Activated CD4-positive, alpha-beta memory T cell treated with anti-CD3 and anti-CD28 coated beads for 36 hours (primary cell): ENCODE measurements around the gene NBPF14. TPM values are rescaled to one million over a fixed set of nuclear protein-coding genes. Genes with fewer than 3 reads are reported as not detected.
A peak's percentile ranks its signal among the peaks of the same experiment; 100 is the strongest.
"Not testable (repeated sequence)": the region's sequence is repeated elsewhere in the genome, so short reads cannot be mapped to it uniquely, and the experiment has no call there.

Experiments
- CTCF ChIA-PET: fragments of 350-600 bp; sonication (Branson Sonifier 250); formaldehyde crosslinking; loops from one replicate; lab custom pipeline; 2021; ENCODE audit warnings: antibody characterized with exemption, inconsistent platforms; lab: Charles Lee
- POLR2A ChIA-PET: fragments of 350-600 bp; sonication (Branson Sonifier 250); formaldehyde crosslinking; loops from one replicate; lab custom pipeline; 2021; ENCODE audit warnings: antibody characterized with exemption; lab: Charles Lee
- DNase-seq: peaks from one replicate; pipeline ENCODE4 v3.0.0-alpha.2; 2020
- H3K27ac Mint-ChIP-seq: one replicate; pipeline ENCODE4 v1.8.0; 2021; ENCODE audit warnings: mixed read lengths
- H3K27me3 Mint-ChIP-seq: one replicate; pipeline ENCODE4 v1.8.0; 2021; ENCODE audit warnings: mixed read lengths
- H3K36me3 Mint-ChIP-seq: one replicate; pipeline ENCODE4 v1.8.0; 2021; ENCODE audit warnings: mixed read lengths
- H3K4me1 Mint-ChIP-seq: one replicate; pipeline ENCODE4 v1.8.0; 2021; ENCODE audit warnings: low read depth, mixed read lengths
- H3K4me3 Mint-ChIP-seq: one replicate; pipeline ENCODE4 v1.8.0; 2021; ENCODE audit warnings: mild to moderate bottlenecking, mixed read lengths
- H3K9me3 Mint-ChIP-seq: one replicate; pipeline ENCODE4 v1.8.0; 2021; ENCODE audit warnings: mixed read lengths
- intact Hi-C: fragments of 100-400 bp; cut with micrococcal nuclease; formaldehyde crosslinking; loops from one replicate; pipeline ENCODE4 v1.15.1; 2023
- total RNA-seq, 2 experiments: library from RNA; stranded (reverse); gene quantifications; one replicate each; pipeline ENCODE4 v1.2.3, GENCODE V29; 2021

NBPF14 gene, protein sequence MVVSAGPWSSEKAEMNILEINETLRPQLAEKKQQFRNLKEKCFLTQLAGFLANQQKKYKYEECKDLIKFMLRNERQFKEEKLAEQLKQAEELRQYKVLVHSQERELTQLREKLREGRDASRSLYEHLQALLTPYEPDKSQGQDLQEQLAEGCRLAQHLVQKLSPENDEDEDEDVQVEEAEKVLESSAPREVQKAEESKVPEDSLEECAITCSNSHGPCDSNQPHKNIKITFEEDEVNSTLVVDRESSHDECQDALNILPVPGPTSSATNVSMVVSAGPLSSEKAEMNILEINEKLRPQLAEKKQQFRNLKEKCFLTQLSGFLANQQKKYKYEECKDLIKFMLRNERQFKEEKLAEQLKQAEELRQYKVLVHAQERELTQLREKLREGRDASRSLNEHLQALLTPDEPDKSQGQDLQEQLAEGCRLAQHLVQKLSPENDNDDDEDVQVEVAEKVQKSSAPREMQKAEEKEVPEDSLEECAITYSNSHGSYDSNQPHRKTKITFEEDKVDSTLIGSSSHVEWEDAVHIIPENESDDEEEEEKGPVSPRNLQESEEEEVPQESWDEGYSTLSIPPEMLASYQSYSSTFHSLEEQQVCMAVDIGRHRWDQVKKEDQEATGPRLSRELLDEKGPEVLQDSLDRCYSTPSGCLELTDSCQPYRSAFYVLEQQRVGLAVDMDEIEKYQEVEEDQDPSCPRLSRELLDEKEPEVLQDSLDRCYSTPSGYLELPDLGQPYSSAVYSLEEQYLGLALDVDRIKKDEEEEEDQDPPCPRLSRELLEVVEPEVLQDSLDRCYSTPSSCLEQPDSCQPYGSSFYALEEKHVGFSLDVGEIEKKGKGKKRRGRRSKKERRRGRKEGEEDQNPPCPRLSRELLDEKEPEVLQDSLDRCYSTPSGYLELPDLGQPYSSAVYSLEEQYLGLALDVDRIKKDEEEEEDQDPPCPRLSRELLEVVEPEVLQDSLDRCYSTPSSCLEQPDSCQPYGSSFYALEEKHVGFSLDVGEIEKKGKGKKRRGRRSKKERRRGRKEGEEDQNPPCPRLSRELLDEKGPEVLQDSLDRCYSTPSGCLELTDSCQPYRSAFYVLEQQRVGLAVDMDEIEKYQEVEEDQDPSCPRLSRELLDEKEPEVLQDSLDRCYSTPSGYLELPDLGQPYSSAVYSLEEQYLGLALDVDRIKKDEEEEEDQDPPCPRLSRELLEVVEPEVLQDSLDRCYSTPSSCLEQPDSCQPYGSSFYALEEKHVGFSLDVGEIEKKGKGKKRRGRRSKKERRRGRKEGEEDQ (N-terminal part only)
- total RNA-seq, result 10 to 100 TPM; 17.4 to 19.3 TPM

DNA sequence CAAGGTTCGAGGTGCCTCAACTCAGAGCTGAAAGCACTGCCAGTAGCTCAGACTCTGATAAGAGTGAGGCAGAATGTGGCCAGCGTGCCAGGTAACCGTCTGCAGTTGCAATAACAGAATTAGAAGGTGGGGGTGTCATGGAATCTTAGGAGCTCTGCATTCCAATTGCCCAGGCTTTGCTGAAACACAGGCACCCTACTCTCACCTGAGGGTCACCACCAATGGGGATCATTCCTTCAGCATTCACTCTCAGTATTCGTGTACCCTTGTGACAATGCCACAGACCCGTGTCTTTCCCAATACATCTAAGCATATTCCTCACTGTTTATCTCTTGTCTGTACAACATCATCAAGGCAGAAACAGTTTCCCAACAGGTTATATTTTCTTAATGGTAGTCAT lies at the start of gene NBPF14:
TSS of gene NBPF14 (minus strand) at position 101 of the 400 bp plus-strand sequence. CDS start 294 bp downstream, outside the sequence.
- H3K27me3 Mint-ChIP-seq, H3K4me1 Mint-ChIP-seq, H3K9me3 Mint-ChIP-seq, intact Hi-C loops, H3K36me3 Mint-ChIP-seq, DNase-seq, CTCF ChIA-PET, H3K27ac Mint-ChIP-seq, H3K4me3 Mint-ChIP-seq, POLR2A ChIA-PET: not testable (repeated sequence)

DNA sequence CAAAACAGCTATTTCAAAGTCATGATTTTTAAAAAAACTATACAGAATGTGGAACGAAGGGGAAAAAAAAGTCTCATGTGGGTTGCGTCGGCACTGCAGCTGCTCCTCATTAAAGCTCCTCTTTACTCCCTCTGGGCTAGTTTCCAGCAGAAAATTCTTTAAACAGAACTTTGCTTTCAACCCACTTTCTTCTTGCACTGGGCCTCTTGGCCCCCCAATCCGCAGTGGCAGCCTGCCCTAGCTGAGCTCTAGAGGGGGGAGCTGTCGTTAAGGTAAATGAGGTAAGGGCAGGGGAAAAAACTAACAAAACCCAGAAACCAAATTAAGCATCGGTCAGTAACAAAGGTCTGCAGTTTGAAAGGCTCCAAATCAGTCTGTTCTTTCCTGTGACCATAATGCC lies 29.6 kb upstream of the NBPF14 start:
- DNase-seq, H3K27me3 Mint-ChIP-seq, H3K4me1 Mint-ChIP-seq, H3K36me3 Mint-ChIP-seq, CTCF ChIA-PET, H3K4me3 Mint-ChIP-seq, POLR2A ChIA-PET, H3K27ac Mint-ChIP-seq, intact Hi-C loops, H3K9me3 Mint-ChIP-seq: not testable (repeated sequence)

DNA sequence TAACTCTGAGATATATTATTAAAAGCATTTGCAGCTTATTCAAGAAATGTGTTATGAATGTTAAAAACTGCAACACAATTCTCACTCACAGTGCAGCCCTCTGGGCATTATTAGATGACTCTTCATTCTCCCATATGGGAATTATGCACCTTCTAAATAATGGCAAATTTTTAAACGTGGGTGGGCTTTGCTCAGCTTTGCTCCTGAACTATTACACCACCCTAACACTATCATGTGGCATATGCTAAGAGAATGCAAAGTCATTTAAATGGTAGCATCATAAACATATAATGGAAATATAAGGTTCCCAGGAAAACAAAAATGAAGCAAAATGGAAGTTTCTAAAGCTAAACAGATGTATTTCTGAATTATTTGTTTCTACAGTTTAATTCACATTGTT lies 22.4 kb upstream of the NBPF14 start:
- H3K4me1 Mint-ChIP-seq, CTCF ChIA-PET, DNase-seq, H3K27ac Mint-ChIP-seq, POLR2A ChIA-PET, H3K27me3 Mint-ChIP-seq, H3K4me3 Mint-ChIP-seq, H3K36me3 Mint-ChIP-seq, H3K9me3 Mint-ChIP-seq, intact Hi-C loops: not testable (repeated sequence)

DNA sequence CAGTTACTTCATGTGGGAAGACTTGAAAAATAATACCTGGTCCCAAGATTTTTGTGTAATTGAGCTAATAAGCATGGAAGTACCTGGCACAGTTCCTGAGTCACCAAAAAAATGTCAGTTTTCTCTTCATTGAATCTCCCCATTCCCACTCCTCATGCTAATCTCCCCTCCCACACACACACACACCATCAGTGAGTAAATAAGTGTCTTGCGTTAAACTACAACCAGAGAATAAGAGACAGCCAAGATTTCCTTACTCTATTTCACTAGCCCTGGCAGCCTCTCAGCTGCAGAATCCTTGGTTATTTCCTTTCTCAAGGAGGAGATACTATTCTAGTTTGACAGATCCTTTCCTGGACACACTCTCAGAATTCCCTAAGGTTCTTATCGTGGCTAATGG lies 9.5 kb upstream of the NBPF14 start:
- POLR2A ChIA-PET, H3K36me3 Mint-ChIP-seq, H3K27ac Mint-ChIP-seq, H3K27me3 Mint-ChIP-seq, H3K9me3 Mint-ChIP-seq, H3K4me1 Mint-ChIP-seq, H3K4me3 Mint-ChIP-seq, CTCF ChIA-PET, DNase-seq, intact Hi-C loops: not testable (repeated sequence)

DNA sequence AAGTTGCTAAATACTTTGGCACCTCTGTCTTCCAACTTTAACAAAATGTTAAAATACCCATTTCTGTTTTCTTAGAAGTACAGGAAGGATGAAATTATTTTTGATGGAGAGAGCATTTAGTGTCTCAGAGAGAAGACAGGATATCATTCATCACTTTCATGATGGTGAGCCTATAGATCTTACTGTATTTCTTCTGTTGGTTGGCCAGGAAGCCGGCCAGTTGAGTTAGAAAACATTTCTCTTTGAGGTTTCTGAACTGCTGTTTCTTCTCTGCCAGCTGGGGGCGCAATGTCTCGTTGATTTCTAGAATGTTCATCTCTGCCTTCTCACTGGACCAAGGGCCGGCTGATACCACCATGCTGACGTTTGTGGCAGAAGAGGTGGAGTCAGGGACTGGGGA lies 451 bp downstream of the NBPF14 start:
- H3K4me1 Mint-ChIP-seq, H3K27me3 Mint-ChIP-seq, H3K27ac Mint-ChIP-seq, H3K4me3 Mint-ChIP-seq, intact Hi-C loops, H3K36me3 Mint-ChIP-seq, H3K9me3 Mint-ChIP-seq, POLR2A ChIA-PET, CTCF ChIA-PET: not testable (repeated sequence)
- DNase-seq, result peak; percentile 13

DNA sequence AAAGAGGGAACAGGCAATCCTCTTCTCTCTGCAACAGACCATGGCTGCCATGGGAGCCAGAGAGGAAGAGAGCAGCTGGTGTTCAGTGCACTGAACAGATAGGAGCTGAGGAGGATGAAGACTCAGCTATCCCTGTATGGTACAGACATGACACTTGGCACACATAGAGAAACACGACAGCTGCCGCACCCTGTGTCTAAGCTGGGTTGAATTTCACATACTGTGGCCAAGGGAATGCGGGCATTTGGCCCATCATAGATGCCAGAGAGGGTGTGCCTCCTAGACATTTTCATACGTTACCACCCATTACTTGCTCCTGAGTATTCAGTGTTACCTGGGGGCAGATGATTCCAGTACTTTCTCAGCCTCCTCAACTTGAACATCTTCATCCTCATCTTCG lies 4.7 kb downstream of the NBPF14 start:
- DNase-seq, H3K36me3 Mint-ChIP-seq, H3K4me1 Mint-ChIP-seq, intact Hi-C loops, H3K9me3 Mint-ChIP-seq, CTCF ChIA-PET, H3K27ac Mint-ChIP-seq, H3K27me3 Mint-ChIP-seq, POLR2A ChIA-PET, H3K4me3 Mint-ChIP-seq: not testable (repeated sequence)

DNA sequence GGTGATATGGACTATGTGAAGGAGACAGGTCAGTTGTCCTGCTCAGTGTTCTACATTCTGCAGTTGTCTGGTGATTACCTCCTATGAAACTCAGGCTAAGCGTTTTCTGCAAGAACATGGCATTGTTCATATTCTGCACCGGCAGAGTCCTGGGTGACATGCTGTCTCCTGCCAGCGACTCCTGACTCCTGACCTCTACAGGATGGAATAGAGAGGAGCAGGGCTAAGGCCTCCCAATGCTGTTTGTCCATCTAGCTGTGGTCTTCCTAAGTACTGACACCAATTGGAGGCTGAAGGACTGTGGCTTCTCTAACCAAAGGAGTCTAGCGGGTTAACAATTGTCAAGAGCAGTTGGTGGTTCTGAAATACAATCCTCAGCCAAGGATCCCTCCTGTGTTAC lies 63.7 kb downstream of the NBPF14 start:
- H3K36me3 Mint-ChIP-seq, POLR2A ChIA-PET, H3K9me3 Mint-ChIP-seq, DNase-seq, H3K27me3 Mint-ChIP-seq, H3K4me1 Mint-ChIP-seq, CTCF ChIA-PET, H3K27ac Mint-ChIP-seq, intact Hi-C loops, H3K4me3 Mint-ChIP-seq: not testable (repeated sequence)

DNA sequence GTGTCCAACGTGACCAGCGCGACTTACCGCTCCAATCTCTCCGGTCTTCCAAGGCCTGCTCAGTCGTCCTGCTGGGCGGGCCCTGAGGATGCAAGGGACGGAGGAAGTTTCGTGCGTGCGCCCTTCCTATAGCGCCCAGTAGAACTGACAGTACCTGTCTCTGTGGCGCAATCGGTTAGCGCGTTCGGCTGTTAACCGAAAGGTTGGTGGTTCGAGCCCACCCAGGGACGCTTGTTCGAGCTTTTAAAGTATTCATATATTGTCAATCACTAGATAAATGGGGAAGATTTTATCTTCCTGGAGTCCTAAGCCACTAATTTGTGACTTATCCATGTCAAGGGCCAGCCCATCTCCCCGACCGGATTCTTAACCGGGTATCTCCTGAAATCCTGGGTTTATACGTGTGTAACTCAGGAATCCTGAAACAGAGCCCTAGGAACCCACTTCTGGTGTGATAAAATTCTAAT lies 66.7 kb downstream of the NBPF14 start:
- POLR2A ChIA-PET, H3K4me1 Mint-ChIP-seq, CTCF ChIA-PET, H3K27me3 Mint-ChIP-seq, H3K36me3 Mint-ChIP-seq, H3K9me3 Mint-ChIP-seq: not testable (repeated sequence)
- intact Hi-C loops, result loop anchor here (10.0 kb wide), 1 partner anchor 154 kb away; no protein-coding TSS in a partner anchor
- Mint-ChIP-seq H3K27ac (peak overlapping the region; percentile 78), H3K4me3 (peak overlapping the region; percentile 66)
- peak; percentile 78 for DNase-seq

DNA sequence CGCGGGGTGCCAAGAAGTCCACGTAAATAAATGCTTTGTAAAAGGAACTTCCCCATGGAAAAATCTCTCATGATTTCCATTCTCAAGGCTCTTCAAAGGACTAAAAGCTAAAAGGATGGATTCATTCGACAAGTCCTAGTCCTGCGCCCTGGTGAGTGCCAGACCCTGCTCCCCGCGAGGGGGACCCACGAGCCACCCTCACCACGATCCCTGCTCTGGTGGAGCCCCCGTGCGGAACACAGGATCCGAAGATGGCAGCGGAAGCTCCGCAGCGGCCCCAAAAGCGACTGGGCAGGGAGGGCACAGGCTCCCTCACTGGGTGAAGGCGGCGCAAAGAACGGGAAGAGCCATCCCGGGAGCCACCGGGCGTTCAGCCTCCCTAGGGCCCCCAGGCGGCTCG lies 67.2 kb downstream of the NBPF14 start:
- H3K9me3 Mint-ChIP-seq, CTCF ChIA-PET, DNase-seq, H3K27me3 Mint-ChIP-seq, POLR2A ChIA-PET, H3K4me3 Mint-ChIP-seq, H3K27ac Mint-ChIP-seq, H3K4me1 Mint-ChIP-seq, H3K36me3 Mint-ChIP-seq: not testable (repeated sequence)
- intact Hi-C loops, result loop anchor here (10.0 kb wide), 1 partner anchor 154 kb away; no protein-coding TSS in a partner anchor

DNA sequence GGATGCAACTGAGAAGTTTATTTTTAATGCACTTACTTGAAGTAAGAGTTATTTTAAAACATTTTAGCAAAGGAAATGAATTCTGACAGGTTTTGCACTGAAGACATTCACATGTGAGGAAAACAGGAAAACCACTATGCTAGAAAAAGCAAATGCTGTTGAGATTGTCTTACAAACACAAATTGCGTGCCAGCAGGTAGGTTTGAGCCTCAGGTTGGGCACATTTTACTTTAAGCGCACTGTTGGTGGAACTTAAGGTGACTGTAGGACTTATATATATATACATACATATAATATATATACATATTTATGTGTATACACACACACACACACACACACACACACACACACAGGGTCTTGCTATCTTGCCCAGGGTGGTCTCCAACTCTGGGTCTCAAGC lies 69.2 kb downstream of the NBPF14 start:
- POLR2A ChIA-PET, H3K4me3 Mint-ChIP-seq, H3K27me3 Mint-ChIP-seq, CTCF ChIA-PET, H3K9me3 Mint-ChIP-seq, H3K27ac Mint-ChIP-seq, H3K4me1 Mint-ChIP-seq, H3K36me3 Mint-ChIP-seq: not testable (repeated sequence)
- intact Hi-C loops, result loop anchor here (10.0 kb wide), 1 partner anchor 152 kb away; no protein-coding TSS in a partner anchor
- peak; percentile 12 for DNase-seq

DNA sequence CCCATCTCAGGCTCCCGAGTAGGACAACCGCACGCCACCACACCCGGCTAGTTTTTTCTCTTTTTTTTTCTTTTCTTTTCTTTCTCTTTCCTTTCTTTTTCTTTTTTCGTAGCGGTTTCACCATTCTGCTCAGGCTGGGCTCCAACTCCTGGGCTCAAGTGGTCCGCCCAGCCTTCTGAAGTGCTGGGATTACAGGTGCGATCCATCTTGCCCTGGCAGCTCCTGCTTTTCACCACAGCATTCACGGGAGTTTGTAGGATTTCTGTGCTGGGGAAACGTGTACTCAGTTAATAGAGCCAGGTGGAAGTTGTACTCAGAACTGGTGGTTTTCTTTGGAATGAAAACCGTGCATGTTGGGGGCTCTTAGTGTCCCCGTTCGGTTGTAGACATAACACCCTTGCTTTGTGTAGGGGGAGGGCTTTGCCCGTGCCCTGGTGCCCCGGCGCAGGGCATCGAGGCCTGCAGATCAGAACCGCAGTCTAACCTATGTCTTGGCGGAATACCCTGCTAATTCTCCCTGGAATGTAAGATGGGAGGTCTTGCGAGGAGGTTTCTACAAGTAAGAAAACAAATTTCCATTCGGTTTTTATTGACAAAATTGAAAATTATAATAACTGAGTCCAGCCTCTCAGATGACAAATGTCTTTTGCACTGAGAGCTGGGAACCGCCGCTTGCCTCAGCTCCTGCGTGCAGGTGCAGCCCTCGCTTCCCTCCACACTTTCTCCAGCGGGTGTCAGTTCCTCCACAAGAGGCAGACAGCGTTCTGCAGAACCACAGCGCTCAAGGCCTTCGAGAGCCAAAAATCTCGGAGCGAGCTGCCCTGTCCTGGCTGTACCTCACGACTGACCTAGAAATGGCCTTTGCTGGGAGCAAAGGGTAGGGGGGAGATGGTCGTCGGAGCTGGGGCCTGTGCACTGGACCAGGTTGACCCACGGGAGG lies 72.3 kb downstream of the NBPF14 start:
- not testable (repeated sequence) for H3K27me3 Mint-ChIP-seq, H3K9me3 Mint-ChIP-seq, H3K36me3 Mint-ChIP-seq, H3K4me1 Mint-ChIP-seq
- DNase-seq, result peak; percentile 11
- ChIA-PET POLR2A (interaction anchor here (0.6 to 1.7 kb wide), 13 partner anchors 121 to 1439 kb away, joined by 3 to 30 read pairs (median 5); no protein-coding TSS in a partner anchor), CTCF (interaction anchor here (0.9 kb wide), 1 partner anchor 189 kb away, joined by 4 read pairs; no protein-coding TSS in a partner anchor)
- H3K27ac Mint-ChIP-seq, result peak overlapping the region; percentile 95
- H3K4me3 Mint-ChIP-seq, result peak overlapping the region; percentile 85
- intact Hi-C loops, result loop anchor here (10.0 kb wide), 1 partner anchor 149 kb away; no protein-coding TSS in a partner anchor
